Posterior vena cava (tissue), 2 donors: ENCODE measurements around the gene MCC. TPM values are rescaled to one million over a fixed set of nuclear protein-coding genes. Genes with fewer than 3 reads are reported as not detected.

ENCODE experiments used
- DNase-seq: peaks from one replicate; pipeline ENCODE4 v3.0.0-alpha.2; 2020; ENCODE audit warnings: low spot score
- intact Hi-C, 2 donors: fragments of 100-400 bp; cut with DNase I; formaldehyde crosslinking; loops; one replicate each; pipeline versions ENCODE4 v1.14.1 to v1.14.2; 2022 to 2023
- total RNA-seq, 2 donors: library from RNA; stranded (reverse); fragmentation: NEBNext Ultra II Directional; extraction: Animal tissue kit (Norgen Biotek cat#: 25700); gene quantifications; one replicate each; pipeline ENCODE4 v1.2.1, GENCODE V29; 2021
- donor health status: DM: yes; HTN: yes; CAD: no.
- donor health status: DM: yes; HTN: yes; CAD: no.

The MCC gene
- total RNA-seq, 2 donors from 2014 or later = 12.3 to 14.6 TPM

GRCh38 chr5:113338628-113339027 is 149.6 kb downstream of the MCC start:
- intact Hi-C loops = loop anchor here (10.0 kb wide), 1 partner anchor 344 kb away; no protein-coding TSS in a partner anchor
- DNase-seq = no peak

- no peak for DNase-seq
- intact Hi-C loops = loop anchor here (10.0 kb wide), 1 partner anchor 343 kb away; no protein-coding TSS in a partner anchor
Measured at GRCh38 chr5:113337515-113338415, 150.5 kb downstream of the MCC start.

GRCh38 chr5:113336975-113337374 is 151.3 kb downstream of the MCC start:
- intact Hi-C loops = loop anchor here (10.0 kb wide), 1 partner anchor 342 kb away; no protein-coding TSS in a partner anchor
- no peak for DNase-seq

GRCh38 chr5:113333411-113333810 is 154.8 kb downstream of the MCC start:
- intact Hi-C loops = loop anchor here (10.0 kb wide), 1 partner anchor 339 kb away; no protein-coding TSS in a partner anchor
- DNase-seq = no peak

GRCh38 chr5:113331209-113331551 is 157.1 kb downstream of the MCC start:
- intact Hi-C loops = loop anchor here (10.0 kb wide), 1 partner anchor 336 kb away; no protein-coding TSS in a partner anchor
- DNase-seq = no peak

- intact Hi-C loops = loop anchor here (10.0 kb wide), 1 partner anchor 336 kb away; no protein-coding TSS in a partner anchor
- DNase-seq = peak; percentile 83
Measured at GRCh38 chr5:113330533-113331208, 157.6 kb downstream of the MCC start.

DNA sequence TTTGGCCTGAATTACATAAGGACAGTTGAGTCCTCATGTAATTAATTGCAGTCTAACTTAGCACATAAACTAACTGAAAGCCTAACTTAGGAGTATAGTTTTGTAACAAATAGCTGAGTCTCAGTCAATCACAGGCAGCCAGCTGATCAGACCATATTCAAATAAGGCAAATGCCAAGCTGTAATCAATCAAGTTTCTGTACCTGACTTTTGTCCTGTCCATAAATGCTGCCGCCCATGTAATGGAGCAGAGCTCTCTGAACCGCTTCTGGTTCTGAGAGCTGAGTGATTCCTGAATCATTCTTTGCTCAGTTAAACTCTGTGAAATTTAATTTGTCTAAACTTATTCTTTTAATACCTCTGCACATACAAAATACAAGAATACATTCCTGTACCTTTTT is 158.3 kb downstream of the MCC start:
- no peak for DNase-seq
- intact Hi-C loops = loop anchor here (10.0 kb wide), 1 partner anchor 335 kb away; no protein-coding TSS in a partner anchor

DNA sequence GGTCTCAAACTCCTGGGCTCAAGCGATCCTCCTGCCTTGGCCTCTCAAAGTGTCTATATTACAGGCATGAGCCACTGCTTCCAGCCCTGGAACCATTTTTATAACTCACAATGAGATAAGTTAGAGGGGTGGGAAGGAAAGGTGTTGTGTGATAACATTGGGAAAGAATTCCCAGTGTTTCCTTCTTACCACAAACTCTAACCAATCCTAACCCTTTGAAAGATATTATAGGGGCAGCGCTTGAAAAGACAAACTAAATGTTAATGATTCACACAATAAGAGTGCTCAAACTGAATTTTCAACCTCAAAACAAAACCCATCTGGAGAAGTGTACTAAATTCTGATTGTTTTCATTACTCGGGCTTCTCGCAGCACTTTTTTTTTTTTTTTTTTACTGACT is 163.2 kb downstream of the MCC start:
- intact Hi-C loops = no loop called here
- DNase-seq = no peak

DNA sequence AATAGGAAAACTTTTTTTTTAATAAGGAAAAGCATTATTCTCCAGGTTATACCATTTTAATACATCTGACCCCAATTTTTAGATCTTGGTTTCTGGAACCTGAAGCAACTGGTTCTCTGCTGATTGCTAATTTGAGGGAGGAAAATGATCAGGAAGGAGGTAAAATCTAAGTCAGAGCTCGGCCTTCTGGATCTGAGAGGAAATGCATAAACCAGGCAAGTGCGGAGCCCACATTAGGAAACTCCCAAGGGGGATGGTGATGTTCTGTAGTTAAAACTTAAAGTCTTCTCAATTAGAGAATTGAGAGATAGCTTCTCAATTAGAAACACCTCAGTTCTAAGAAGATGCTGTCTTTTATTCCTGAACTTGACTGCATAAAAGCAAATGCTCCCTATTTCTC is 167.0 kb downstream of the MCC start:
- no peak for DNase-seq
- intact Hi-C loops = no loop called here

- DNase-seq = no peak
- intact Hi-C loops = no loop called here
Measured at GRCh38 chr5:113320273-113320780, 167.9 kb downstream of the MCC start.

- intact Hi-C loops = no loop called here
- DNase-seq = no peak
Measured at GRCh38 chr5:113319256-113320053, 168.8 kb downstream of the MCC start.

DNA sequence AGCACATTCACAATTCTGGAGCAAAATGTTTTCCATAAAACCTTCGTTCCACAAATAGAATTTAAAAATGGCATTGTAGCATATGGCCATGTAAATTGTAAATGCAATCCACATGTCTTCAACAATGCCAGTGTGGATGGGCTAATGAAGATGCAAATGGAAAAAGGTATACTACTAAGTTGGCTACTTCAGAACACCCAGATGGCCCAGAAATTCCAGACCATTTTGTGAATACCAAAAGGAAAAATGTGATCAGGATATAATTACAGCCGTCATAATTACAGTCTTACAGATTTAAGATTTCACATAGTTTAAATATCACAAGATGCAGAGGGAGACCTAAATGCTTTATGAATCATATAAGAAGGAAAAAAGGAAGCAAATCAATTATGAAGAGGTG is 170.6 kb downstream of the MCC start:
- no peak for DNase-seq
- intact Hi-C loops = no loop called here

DNA sequence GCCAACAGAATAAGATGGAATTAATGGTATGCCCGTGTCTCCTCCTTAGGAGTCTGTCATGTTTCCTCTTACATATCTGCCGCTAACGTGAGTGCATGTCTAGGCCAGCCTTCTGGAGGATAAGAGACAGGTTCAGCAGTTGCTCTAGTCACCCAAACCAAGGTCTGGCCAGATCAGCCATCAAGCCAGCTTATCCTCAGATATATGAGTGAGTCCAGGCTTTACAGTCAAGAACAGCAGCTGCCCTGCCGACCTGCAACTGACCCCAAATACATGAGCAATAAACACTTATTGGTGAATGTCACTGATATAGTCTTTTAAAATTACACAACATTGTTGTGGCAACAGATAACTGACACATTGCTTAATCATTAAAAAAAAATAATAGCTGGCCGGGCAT is 177.0 kb downstream of the MCC start:
- intact Hi-C loops = no loop called here
- no peak for DNase-seq

- no peak for DNase-seq
- intact Hi-C loops = no loop called here
Measured at GRCh38 chr5:113302120-113302519, 186.1 kb downstream of the MCC start.

DNA sequence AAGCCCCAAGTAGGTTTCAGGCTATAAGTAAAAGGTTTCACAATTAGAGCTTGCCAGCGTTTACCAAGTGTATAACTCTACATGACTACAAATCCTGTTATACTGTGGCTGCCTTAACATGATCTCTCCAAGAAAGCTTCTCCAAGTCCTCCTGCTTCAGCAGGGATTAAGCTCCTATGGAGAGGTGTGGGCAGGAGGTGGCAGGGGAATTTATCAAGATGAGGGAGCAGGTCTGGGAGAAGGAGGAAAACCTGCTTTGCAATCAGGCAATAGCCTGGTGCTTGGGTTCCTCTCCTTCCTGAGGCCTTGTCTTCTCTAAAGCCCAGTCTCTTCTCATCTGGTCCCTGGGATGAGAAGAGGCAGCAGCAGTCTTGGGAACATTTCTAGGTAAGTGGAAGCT is 188.7 kb downstream of the MCC start:
- no peak for DNase-seq
- intact Hi-C loops = no loop called here

- intact Hi-C loops = no loop called here
- DNase-seq = no peak
Measured at GRCh38 chr5:113296676-113297075, 191.6 kb downstream of the MCC start.

GRCh38 chr5:113295111-113295539 is 193.1 kb downstream of the MCC start:
- intact Hi-C loops = no loop called here
- no peak for DNase-seq

- DNase-seq = peak; percentile 95
- intact Hi-C loops = no loop called here
Measured at GRCh38 chr5:113294311-113295110, 193.7 kb downstream of the MCC start.

DNA sequence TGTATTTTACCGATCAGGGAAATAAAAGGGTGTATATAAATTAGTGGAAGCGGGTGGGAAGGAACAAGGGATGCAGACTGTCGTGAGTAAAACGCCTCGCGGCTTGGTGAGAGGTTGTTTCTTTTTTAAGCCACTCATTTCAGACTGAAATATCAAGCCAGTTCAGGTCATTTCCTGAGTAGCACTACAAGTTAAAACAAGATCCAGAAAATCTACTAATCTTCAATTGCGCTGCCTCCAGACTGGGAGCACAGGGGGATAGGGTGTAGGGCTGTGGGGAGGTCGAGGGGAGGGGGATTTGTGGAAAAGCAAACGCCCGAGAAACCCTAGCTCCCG is 194.3 kb downstream of the MCC start:
- intact Hi-C loops = no loop called here
- DNase-seq = no peak
